ENCODE results near the gene B2M.
"Not testable (repeated sequence)": the region's sequence is repeated elsewhere in the genome, so short reads cannot be mapped to it uniquely, and the experiment has no call there.

B2M gene

GRCh38 chr15:44726136-44726535 is 14.8 kb downstream of the B2M start:
- no peak for DNase-seq (ENCODE audit: low read depth)

GRCh38 chr15:44726568-44727484 is 15.5 kb downstream of the B2M start:
- peak; percentile 88 for DNase-seq (ENCODE audit: low read depth)

GRCh38 chr15:44727485-44728231 is 16.3 kb downstream of the B2M start:
- DNase-seq (ENCODE audit: low read depth): no peak

GRCh38 chr15:44728232-44728575 is 16.9 kb downstream of the B2M start:
- not testable (repeated sequence) for DNase-seq (ENCODE audit: low read depth)

- peak; percentile 99 for DNase-seq (ENCODE audit: low read depth)
These were observed 17.5 kb downstream of the B2M start for GRCh38 chr15:44728576-44729407.

- no peak for DNase-seq (ENCODE audit: low read depth)
These were observed 18.3 kb downstream of the B2M start for GRCh38 chr15:44729408-44730127.

GRCh38 chr15:44734839-44735481 is 23.6 kb downstream of the B2M start:
- no peak for DNase-seq (ENCODE audit: low read depth)

- no peak for DNase-seq (ENCODE audit: low read depth)
These were observed 24.3 kb downstream of the B2M start for GRCh38 chr15:44735482-44736180.

GRCh38 chr15:44736181-44736765 is 25.0 kb downstream of the B2M start, which contains the start of gene TRIM69:
TRIM69 (plus strand) TSS chr15:44736528; CDS start chr15:44736705, 177 bp downstream.
- no peak for DNase-seq (ENCODE audit: low read depth)

- DNase-seq (ENCODE audit: low read depth): peak; percentile 26
These were observed 27.1 kb downstream of the B2M start for GRCh38 chr15:44738340-44738984.

- not testable (repeated sequence) for DNase-seq (ENCODE audit: low read depth)
These were observed 28.0 kb downstream of the B2M start for GRCh38 chr15:44739222-44739847.

GRCh38 chr15:44743454-44743853 is 32.1 kb downstream of the B2M start:
- not testable (repeated sequence) for DNase-seq (ENCODE audit: low read depth)

- no peak for DNase-seq (ENCODE audit: low read depth)
These were observed 42.0 kb downstream of the B2M start for GRCh38 chr15:44753345-44753744.

- DNase-seq (ENCODE audit: low read depth): no peak
These were observed 51.9 kb downstream of the B2M start for GRCh38 chr15:44763187-44763586.

- no peak for DNase-seq (ENCODE audit: low read depth)
These were observed 52.5 kb downstream of the B2M start for GRCh38 chr15:44763848-44764247.

- no peak for DNase-seq (ENCODE audit: low read depth)
These were observed 53.7 kb downstream of the B2M start for GRCh38 chr15:44765036-44765435.

Measured in GM04504 (cell line).